HG02642 (cell line): ENCODE measurements around the gene ZDHHC7.

Experiments used
- ATAC-seq: cut with Tn5 transposase; IDR thresholded peaks from one replicate; pipeline ENCODE4 v1.9.1; 2021; ENCODE audit warnings: mild to moderate bottlenecking; ENCODE audit not compliant: unreplicated experiment, poor library complexity

The ZDHHC7 gene

DNA sequence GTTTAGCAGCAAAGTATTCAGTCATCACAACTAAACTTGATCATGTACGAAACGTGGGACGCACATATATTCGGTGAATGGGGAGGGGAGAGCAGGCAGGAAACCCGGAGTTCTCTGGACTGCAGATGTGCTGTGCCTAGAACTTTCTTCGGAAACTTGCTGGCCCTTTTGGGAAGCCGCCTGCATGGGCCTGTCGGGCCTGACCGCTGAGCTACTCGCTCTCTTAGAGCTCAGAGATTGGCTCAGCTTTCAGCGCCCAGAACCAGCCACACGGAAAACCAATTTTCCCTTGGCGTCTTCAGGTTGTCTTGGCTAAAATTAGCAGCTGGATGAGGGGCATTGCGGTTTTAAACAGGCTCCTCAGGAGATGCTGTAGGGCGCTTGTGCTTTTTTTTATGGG, 38.1 kb downstream of the ZDHHC7 start:
- no peak for ATAC-seq

DNA sequence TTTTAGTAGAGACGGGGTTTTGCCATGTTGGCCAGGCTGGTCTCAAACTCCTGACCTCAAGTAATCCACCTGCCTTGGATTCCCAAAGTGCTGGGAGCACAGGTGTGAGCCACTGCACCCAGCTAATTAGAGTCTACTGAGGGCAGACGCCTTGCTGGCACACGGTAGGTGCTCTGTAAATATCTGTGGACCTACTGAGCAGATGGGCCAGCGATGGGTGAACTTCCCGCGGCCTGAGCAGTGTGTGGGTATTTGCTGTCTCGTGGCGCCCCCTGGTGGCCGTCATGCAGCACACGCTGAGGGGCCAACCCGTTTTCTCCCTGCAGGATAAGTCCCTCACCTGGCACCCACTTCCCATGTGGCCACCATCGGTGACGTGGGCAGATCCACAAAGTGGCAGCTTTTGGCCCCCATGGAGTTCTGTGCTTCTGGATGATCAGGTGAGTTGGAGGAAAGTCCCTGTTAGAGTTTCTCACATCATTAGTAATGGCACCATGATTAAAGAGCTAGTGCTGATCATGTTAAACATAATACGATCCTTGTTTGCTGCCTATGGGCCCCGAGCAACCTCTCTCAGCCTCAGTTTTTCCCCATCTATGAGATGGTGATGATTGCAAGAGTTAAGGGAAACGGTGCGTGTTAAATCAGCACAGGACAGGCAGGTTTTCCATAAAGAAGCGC, 40.7 kb downstream of the ZDHHC7 start:
- peak; percentile 54 for ATAC-seq

DNA sequence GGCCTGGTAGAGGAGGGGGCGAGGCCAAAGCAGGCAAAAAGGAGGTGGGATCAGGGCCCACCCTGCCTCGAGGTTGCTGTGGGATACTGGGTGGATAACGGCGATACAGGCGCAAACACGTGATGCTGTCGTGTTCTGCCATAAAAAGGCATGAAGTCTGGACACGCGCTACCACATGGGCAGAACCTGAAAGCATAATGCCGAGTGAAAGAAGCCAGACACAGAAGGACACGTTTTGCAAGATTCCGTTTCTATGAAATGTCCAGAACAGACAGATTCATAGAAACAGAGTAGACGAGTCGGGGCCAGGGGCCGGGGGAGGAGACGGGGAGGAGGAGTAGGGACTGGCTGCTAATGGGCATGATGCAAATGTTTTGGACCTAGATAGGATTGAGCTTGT, 43.5 kb downstream of the ZDHHC7 start:
- no peak for ATAC-seq

DNA sequence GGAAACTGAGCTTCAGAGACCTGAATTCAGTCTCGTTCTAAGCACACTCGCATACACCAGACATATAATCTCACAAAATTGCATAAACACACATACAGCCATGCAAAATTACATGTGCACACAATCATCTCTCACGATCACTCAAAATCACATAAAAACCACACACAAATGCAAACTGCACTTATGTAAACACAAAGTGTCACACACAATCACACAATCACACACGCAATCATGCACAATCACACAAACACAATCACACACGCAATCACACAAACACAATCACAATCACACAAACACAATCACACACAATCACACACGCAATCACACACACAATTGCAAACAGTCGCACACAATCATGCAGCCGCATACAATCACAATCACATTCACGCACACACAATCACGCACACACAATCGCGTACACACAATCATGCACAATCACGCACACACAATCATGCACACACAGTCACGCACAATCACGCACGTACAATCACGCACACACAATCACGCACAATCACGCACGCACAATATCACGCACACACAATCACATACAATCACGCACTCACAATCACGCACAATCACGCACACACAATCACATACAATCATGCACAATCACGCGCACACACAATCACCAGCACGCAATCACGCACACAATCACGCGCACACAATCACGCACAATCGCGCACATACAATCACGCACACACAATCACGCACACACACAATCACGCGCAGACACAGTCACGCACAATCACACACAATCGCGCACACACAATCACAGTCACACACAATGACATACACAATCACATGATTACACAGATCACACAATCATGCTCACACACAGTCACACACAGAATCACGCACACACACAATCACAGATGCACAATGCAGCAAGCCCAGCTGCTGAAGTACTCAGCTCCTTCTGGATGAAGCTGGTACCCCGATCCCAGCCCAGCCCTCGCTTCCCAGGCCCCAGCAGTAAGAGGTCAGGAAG, 45.6 kb downstream of the ZDHHC7 start:
- ATAC-seq, result no peak

DNA sequence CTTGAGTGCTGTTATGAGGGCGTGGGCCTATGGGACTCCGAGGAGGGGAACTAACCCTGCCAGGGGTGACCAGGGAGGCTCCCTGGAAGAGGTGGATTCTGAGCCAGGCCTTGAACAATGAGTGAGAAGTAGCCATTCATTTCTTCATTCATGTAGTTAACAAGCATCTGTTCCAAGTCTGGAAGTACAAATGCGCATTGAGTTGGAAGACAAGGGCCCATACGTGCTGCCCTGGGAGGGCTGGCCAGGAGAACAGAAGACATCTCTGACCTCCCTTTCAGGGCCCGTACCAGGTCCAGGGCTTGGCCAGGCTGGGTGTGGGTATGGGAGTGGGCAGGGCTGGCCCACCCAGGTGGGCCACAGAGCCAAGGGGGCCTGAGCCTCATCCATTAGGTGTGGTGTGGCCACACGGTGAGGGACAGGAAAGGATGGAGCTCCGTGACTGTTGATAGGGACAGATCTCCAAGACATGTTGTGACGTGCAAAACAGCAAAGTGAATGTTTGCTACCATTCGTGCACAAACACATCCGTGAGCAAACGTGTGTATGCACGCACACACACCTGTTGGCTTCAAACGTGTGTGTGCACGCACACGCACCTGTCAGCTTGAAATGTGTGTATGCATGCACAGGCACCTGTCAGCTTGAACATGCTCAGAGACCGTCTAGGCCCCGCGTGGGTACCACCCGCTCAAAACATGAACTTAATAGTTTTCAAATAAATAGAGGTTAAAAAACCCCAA, 46.8 kb downstream of the ZDHHC7 start:
- ATAC-seq, result no peak

DNA sequence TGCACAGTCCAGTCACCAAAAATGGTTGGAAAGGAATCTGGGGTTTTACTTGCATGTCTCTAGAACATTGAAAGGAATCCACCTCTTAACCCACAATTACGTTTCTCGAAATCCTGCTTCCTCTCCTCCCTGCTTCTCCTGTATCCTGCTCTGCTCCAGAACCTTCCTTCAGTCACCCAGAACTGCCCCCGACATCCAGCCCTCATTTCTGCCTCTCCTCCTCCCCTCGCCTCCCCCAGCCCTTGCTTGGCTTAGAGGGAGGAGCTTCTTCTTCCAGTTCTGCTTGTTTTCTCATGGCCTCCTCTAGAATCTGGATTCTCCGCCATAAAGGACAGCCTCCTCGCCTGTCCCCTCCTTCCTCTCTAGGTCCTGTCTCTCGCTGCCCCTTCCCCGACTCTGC, 48.3 kb downstream of the ZDHHC7 start:
- no peak for ATAC-seq

DNA sequence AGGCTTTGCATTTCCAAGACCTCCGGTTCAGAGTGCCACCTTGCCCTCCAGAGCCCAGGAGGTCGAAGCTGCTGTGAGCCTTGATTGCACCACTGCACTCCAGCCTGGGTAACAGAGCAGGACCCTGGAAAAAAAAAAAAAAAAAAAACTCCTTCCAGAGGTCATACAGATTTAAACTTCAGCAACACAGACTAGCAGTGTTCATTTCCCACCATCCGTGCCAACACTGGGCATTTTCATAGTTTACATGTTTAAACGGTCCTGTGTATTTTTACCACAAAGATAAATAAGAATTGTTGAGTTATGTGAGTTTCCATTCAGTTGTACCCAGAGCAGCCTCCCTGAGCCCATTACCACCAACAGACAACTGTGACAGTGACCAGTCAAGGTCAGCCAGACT, 50.4 kb downstream of the ZDHHC7 start:
- ATAC-seq, result no peak

DNA sequence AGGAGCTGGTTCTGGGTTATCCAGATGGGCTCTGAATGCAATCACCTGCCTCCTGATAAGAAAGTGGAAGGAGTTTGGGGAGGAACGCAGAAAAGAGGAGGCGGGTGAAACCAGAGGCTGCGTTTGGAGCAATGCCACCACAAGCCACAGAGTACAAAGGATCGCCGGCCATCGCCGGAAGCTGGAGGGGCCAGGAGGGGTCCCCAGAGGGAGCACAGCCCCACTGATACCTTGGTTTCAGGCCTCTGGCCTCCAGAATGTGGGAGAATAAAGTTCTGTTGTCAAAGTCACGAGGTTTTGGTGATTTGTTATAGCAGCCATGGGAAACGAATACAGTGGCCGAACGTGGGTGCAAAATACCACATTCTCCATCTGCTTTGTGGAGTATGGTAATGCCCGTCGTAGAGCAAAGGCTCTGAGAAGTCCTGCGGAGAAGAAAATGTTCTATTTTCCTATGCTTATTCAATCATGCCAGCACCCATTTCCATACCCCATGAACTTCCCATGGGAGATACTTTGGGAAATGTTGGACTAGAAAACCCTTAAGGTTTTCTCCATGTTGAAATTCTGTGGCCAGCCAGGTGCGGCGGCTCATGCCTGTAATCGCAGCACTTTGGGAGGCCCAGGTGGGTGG, 51.4 kb downstream of the ZDHHC7 start:
- ATAC-seq, result no peak

DNA sequence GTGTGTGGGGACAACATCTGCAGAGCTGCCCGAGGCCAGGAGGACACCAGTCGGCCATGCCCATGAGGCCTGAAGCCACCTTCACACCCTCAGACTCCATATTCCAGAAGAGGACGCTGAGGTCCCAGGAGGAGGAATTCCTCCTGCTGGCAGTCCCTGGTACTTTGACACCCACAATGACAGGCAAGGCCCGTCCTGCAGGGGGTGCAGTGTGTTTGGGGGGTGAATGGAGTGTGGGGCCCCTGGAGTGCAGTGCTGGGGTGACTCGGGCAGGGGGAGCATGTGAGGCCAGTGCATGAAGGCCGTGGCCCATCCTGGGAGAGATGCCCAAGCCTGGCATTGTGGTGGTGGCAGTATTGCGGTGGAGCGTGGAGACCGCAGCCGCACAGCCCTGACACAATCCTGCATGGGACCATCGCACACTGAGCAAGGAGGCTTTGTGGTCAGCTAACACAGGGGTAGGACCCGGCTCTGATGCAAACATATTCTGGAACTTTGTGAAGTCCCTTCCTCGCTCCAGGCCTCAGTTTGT, 52.2 kb downstream of the ZDHHC7 start:
- no peak for ATAC-seq

DNA sequence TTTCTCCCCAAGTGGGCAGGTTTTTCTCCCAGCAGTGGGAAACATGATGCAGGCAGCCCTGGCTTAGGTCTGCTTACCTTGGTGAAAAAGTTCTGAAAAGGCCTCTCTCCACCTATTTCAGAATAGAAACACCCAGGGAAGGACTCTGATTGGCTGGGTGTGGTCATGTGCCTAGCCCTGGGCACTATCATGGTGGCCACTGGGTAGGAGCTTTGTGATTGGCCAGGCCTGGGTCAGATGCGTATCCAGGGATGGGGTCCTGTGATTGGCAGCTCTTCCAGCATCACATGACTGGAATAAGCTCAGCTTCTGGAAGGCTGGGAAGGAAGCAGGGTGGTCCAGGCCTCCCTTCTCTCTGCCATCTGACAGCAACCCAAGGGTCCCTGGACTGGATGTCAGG, 53.5 kb downstream of the ZDHHC7 start:
- no peak for ATAC-seq

DNA sequence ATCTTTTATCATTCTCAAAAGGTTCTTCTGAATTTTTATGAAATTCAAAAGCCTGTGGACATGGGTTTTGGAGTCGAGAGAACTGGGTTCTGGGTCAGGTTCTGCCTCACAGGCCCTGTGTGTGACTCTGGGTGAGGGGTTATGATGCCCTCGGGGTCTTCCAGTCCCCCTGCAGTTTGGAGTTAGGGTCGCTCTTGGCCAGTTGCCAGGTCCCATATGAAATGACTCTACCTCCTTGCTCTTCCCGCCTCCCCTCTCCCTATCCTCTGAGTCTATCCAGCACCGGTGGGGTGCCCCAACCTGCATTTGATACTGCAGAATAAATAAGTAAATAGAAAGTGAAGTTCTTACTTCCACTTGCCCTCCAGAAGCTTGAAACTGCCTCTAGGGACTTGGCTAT, 54.1 kb downstream of the ZDHHC7 start:
- no peak for ATAC-seq

DNA sequence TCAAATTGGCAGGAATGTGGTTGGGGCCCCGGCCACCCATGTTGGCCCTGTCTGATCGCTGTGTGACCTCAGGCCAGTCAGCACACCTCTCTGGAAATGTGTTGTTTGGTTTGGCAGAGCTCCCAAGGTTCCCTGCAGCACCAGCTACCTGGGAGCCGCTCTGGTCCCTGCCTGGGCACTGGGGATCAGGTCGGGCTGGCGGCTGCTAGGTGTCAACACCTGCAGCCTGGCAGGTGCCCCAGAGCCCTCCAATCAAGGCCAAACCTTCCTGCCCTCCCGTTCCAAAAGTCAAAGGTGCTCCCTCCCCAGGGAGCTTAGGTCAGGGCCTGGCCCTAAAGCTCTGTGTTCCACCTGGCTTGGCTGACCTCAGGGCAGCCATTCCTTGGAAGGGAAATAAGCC, 55.9 kb downstream of the ZDHHC7 start:
- no peak for ATAC-seq

DNA sequence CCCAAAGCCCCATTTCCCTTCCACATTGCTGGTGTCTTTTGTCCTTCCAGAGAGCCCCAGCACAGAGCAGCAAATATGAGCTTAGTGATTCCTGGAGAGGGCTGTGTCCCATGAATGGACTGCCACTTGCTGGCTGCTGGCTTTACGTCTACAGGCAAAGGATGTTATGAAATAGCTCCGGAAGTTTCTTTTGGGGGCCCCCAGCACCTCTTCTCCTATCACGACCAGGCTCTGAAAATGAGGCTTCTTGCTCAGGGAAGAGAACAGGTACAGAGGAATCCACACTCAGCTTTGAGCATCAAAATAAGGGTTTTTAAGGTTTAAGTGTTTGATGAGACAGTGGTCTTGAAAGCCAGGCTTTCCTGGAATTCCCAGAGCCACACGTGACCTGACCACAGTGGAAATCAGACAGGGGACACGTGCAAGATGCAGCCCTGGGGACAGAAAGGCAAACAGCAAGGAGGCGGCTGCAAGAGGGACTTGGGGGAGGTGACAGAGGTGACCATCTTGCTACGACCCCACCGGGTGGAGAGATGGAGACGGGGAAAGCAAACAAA, 58.1 kb downstream of the ZDHHC7 start:
- no peak for ATAC-seq

DNA sequence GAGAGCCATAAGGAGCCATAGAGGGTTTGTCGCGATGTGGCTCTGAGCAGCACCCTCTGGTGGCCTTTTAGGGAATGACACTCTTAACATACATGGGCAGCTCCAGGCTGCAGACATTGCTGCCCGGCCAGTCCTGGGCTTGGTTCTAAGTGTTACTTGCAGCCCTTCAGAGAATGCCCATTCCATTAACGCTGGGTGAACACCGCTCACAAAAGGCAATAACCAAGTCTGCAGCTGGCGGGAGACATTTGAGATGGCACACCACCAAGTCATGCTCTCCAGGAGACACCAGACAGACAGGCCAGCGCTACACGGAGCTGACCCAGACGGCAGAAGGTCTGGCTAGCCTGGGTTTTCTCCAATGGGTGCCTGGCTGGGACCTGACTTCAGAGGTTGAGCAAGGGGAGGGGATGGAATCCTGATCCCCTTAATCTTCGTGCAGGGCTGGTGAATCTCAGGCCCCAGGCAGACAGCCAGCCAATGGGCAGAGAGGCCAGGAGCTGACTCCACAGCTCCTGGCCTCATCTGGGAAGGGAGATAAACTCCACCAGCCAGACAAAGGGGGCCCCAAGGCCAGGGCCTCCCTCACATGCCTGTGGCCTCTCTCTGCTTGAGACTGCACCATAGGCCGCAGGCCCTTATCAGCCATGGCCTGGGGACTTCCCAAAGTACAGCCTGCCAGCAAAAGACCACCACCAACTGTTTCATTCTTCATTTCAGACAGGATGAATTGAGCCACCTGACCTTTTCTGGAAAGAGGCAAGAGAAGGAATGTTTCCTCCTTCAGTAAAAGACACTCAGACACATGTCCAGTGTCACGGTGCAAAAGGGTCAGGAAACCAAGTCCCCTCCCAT, 58.8 kb downstream of the ZDHHC7 start:
- ATAC-seq, result peak; percentile 51

DNA sequence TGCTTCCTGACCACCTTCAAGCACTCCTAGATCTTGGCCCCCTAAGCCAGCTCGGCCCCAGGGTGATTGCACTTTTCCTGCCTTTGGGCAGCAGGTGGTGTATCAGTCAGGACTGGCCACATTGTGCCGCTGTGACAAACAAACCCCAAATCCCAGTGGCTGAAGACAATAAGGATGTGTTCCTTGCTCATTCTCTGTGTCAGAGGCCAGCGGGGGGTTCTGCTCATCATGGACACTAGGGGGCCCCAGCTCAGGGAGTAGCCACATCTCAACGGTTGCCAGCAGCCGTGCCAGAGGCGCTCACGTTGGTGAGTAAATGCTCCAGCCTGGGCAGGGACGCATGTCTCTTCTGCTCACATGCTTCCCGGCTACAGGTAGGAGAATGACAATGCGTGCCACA, 60.4 kb downstream of the ZDHHC7 start:
- ATAC-seq, result no peak

DNA sequence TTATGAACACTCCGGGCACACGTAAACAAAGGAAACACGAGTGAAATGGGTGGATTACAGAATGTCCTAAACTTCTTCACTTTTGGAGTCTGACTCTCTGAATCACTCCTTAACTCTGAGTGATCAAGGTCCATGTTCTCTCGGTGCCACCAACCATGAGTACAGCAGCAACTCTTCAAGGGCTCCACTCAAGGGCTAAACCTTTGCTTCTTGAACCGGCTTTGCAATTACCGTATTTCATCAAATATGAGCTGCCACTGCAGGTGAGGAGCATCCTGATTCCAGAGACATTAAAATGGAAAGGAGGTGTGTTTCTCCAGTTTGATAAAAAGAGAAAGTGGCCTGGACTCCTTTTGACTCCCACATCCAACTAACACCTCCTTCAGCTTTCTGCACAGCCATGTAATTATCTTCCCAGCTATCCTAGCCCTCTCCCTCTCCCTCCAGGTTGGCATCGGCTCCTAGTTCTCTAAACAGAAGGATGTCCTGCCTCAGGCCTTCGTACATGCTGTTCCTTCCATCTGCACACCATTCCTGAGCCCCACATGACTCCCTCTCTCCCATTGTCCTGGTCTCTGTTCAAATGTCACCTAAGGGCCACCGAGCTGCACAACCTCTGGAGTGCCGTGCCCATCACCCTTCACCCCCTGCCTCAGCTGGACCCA, 61.4 kb downstream of the ZDHHC7 start:
- no peak for ATAC-seq

DNA sequence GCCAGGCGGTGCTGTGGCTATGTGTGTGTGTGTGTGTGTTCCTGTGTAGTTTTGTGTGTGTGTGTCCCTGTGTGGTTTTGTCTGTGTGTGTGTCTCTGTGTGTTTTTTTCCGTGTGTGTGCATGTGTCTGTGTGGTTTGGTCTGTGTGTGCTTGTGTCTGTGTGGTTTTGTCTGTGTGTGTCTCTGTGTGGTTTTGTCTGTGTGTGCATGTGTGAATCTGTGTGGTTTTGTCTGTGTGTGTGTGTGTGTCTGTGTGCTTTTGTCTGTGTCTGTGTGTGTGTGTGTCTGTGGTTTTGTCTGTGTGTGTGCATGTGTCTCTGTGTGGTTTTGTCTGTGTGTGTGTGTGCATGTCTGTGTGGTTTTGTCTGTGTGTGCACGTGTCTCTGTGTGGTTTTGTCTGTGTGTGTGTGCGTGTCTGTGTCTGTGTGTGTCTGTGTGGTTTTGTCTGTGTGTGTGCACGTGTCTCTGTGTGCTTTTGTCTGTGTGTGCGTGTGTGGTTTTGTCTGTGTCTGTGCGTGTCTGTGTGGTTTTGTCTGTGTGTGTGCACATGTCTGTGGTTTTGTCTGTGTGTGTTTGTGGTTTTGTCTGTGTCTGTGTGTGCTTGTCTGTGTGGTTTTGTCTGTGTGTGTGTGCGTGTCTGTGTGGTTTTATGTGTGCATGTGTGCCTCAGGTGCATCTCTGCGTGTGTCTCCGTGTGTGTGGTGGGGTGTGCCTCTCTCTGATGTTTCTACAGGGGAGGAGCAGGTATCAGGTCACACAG, 62.3 kb downstream of the ZDHHC7 start:
- ATAC-seq, result no peak
